Ovary (tissue), 3 donors: ENCODE results near the gene GRID2.

ENCODE experiments used
- EP300 ChIP-seq: sonication (generic); formaldehyde crosslinking; IDR thresholded peaks from one replicate; pipeline ENCODE4 v1.6.1; 2017; ENCODE audit warnings: antibody characterized with exemption
- POLR2A ChIP-seq: fragments of 450-650 bp; IDR thresholded peaks from one replicate; pipeline ENCODE4 v1.6.1; 2017; ENCODE audit warnings: antibody characterized with exemption, mild to moderate bottlenecking, moderate library complexity
- TF ChIP-seq, protein P1 (sequence below), 3 donors: fragments of 450-650 bp in 2 of 3; fragments of 200-600 bp in 1 of 3; IDR thresholded peaks; one replicate each; pipeline versions ENCODE4 v1.5.1 to v1.8.0; 2016 to 2022; ENCODE audit warnings: antibody characterized with exemption in 3 of 3, mild to moderate bottlenecking in 1 of 3
- donor health status: DM: no; HTN: no; CAD: no.

DNA sequence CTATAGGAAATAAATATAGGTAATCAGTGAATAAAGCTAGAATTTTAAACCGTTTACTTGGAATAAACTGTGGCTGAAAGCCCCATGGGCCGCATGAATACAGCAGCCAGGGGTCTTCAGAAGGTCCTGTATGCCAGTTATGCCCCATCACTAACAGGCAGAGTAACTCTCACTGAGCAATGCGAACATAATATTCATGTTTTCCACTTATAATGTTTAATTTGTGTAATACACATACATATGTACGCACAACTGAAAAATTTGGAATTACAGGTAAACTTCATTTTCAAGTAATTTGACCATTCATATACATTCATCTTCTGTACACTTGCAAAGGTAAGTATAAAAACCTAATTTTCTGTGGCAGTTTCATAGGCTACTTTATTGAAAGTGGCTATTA, 998.5 kb downstream of the GRID2 start:
- TF ChIP-seq, protein P1, sequence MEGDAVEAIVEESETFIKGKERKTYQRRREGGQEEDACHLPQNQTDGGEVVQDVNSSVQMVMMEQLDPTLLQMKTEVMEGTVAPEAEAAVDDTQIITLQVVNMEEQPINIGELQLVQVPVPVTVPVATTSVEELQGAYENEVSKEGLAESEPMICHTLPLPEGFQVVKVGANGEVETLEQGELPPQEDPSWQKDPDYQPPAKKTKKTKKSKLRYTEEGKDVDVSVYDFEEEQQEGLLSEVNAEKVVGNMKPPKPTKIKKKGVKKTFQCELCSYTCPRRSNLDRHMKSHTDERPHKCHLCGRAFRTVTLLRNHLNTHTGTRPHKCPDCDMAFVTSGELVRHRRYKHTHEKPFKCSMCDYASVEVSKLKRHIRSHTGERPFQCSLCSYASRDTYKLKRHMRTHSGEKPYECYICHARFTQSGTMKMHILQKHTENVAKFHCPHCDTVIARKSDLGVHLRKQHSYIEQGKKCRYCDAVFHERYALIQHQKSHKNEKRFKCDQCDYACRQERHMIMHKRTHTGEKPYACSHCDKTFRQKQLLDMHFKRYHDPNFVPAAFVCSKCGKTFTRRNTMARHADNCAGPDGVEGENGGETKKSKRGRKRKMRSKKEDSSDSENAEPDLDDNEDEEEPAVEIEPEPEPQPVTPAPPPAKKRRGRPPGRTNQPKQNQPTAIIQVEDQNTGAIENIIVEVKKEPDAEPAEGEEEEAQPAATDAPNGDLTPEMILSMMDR (IDR thresholded peaks at IDR 0.05), result no peak
- TF ChIP-seq EP300 (no peak), POLR2A (no peak)
